VCaP (cell line): ENCODE measurements around the gene TAS2R41.

Experiments used
- H3K27ac ChIP-seq: fragments of 450-650 bp; 2 replicates; pipeline ENCODE4 v1.5.1; 2017
- CTCF ChIP-seq: fragments of 450-650 bp; conservative IDR thresholded peaks from 2 replicates; pipeline ENCODE4 v1.5.1; 2017; ENCODE audit warnings: mild to moderate bottlenecking, moderate library complexity

TAS2R41 gene

DNA sequence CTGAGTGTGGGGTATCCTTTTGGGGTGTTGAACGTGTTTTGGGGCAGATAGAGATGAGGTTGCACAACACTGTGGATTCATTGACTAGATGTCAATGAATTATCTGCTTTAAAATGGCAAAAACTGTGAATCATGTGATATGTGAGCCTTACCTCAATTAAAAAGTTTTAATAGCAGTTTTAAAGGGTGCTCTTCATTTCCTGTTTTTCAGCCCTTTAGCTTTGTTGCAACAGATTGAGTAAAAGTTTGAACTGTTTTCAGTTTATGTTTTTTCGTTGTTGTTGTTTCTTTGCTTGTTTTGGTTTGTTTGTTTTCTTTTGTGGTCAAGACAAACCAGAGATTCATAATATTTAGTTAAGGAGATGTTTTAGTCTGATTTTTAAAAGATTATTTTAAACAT, 9.4 kb downstream of the TAS2R41 start:
- peak overlapping the region; percentile 22 for H3K27ac ChIP-seq
- TF ChIP-seq CTCF, result no peak

- H3K27ac ChIP-seq, result peak overlapping the region; percentile 22
- no peak for TF ChIP-seq CTCF
Measured at GRCh38 chr7:143487566-143487965, 9.9 kb downstream of the TAS2R41 start.

DNA sequence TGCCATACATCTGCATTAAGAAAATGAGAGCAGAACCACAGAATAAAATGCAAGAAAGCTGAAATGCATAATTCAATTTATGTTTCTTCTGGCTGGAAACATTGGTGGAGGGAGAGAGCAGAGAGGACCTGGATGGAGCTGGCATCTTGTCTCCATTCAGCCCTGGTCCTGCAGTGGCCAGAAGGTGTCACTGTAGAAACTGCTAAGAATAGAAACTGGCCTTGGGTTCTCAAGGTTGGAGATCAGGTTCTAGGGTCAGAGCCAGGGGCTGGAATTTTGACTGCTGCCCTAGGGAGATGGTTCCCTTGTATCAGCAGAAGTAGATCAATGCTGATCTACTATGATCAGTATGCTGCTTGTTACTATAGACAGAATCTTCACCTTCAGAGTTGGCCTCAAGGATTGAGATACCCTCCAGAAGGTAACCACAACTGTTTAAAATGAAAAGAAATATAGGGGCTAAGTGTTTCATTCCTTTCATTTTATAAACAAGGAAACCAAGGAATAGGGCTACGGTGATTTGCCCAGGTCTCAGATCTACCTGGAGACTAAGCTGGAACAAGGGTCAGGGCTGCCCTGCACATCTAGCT, 13.1 kb downstream of the TAS2R41 start:
- peak; percentile 72 for TF ChIP-seq CTCF
- no peak overlapping the region for H3K27ac ChIP-seq

GRCh38 chr7:143492043-143492471, 14.4 kb downstream of the TAS2R41 start:
- H3K27ac ChIP-seq, result no peak overlapping the region
- TF ChIP-seq CTCF, result no peak

DNA sequence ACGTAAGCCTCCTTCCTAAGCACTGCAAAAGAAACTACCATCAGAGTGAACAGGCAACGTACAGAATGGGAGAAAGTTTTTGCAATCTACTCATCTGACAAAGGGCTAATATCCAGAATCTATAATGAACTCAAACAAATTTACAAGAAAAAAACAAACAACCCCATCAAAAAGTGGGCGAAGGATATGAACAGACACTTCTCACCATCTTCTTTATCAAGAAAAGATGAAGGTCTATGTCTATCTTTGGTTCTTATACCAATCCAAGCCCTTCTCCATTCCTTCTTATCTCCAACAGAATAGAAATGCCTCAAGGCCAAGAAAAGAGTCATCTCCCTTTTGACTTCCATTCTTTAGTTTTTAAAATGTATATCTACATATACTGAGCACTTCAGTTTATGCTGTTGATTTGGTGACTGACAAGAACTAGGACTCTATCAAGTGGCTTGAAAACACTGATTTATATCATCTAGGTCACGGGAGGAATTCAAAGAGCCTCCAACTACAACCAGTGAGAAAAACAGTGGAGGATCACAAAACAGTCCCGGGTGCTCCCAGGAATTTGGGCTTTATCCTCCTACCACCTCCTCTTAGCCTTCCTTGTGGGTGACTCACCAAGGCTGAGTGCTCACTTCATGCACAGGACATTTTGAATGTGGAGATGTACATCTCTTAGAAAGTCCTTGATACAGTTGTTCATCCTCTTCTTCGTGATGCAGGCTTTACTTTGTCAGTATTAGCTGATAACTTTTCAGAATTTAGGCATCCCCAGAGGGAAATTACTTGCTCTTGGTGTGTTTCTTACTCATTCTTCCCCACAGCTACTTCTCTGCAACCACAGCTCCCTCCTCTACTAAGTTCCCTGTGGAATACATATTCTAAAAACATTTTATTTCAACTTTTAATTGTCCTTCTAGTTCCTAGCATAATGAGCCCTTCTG, 15.4 kb downstream of the TAS2R41 start:
- no peak overlapping the region for H3K27ac ChIP-seq
- TF ChIP-seq CTCF, result no peak

GRCh38 chr7:143493751-143494150, 16.1 kb downstream of the TAS2R41 start:
- TF ChIP-seq CTCF, result no peak
- no peak overlapping the region for H3K27ac ChIP-seq

DNA sequence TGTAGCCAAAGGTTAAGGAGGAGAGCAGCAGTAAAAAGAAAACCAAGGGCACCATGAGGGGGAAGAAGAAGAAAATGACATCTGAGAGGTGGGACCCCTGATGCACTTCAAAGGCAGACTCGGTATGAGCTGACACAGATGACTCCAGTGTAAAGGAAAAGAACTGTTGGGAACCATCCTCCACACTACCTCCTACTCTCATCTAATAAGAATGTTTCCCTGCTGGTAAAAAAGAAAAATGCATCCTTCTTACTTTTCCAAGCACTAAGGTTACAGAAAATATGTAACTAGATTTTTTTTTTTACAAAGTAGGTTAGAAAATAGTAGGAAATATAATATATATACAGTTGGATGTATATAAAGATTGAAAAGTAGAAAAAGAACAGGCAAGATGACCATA, 16.9 kb downstream of the TAS2R41 start:
- TF ChIP-seq CTCF, result peak; percentile 39
- H3K27ac ChIP-seq, result no peak overlapping the region
